Loucy (cell line): ENCODE measurements around the gene HCN2.

ENCODE experiments used
- H2AFZ ChIP-seq: fragments of 200-600 bp; sonication (generic); 2 replicates; pipeline ENCODE4 v1.6.0; 2016; ENCODE audit warnings: antibody characterized with exemption, mild to moderate bottlenecking, low read length, moderate library complexity
- H3F3A ChIP-seq: fragments of 200-600 bp; 2 replicates; pipeline ENCODE4 v1.6.0; 2016; ENCODE audit warnings: antibody characterized with exemption, low read depth, mild to moderate bottlenecking
- H3K27me3 ChIP-seq: fragments of 200-600 bp; sonication (generic); 2 replicates; pipeline ENCODE4 v1.6.1; 2014; ENCODE audit warnings: low read length, mild to moderate bottlenecking; ENCODE audit not compliant: insufficient read depth, poor library complexity, severe bottlenecking
- H3K36me3 ChIP-seq: fragments of 200-600 bp; sonication (generic); 2 replicates; pipeline ENCODE4 v1.6.1; 2016; ENCODE audit warnings: low read length; ENCODE audit not compliant: insufficient read depth
- H3K4me1 ChIP-seq: fragments of 200-600 bp; sonication (generic); 2 replicates; pipeline ENCODE4 v1.5.1; 2014; ENCODE audit warnings: low read length, mild to moderate bottlenecking; ENCODE audit not compliant: insufficient read depth, poor library complexity, severe bottlenecking
- H3K4me2 ChIP-seq: fragments of 200-600 bp; sonication (generic); 2 replicates; pipeline ENCODE4 v1.6.0; 2014; ENCODE audit warnings: antibody characterized with exemption, low read length, low read depth, mild to moderate bottlenecking; ENCODE audit not compliant: poor library complexity, severe bottlenecking
- H3K4me3 ChIP-seq: fragments of 200-600 bp; sonication (generic); 2 replicates; pipeline ENCODE4 v1.5.1; 2014; ENCODE audit warnings: low read length, mild to moderate bottlenecking, mixed read lengths; ENCODE audit not compliant: poor library complexity, severe bottlenecking
- H3K79me2 ChIP-seq: fragments of 200-600 bp; sonication (generic); 2 replicates; pipeline ENCODE4 v1.6.1; 2014; ENCODE audit warnings: low read length; ENCODE audit not compliant: insufficient read depth
- H3K9ac ChIP-seq: fragments of 200-600 bp; sonication (generic); 2 replicates; pipeline ENCODE4 v1.6.0; 2014; ENCODE audit warnings: mild to moderate bottlenecking, low read depth, low read length, moderate library complexity; ENCODE audit not compliant: poor library complexity, severe bottlenecking
- H3K9me2 ChIP-seq: fragments of 200-600 bp; sonication (generic); replicated peaks from 2 replicates; pipeline ENCODE4 v1.6.1; 2016; ENCODE audit warnings: low read depth, low read length, mixed read lengths
- H3K9me3 ChIP-seq: fragments of 200-600 bp; sonication (generic); 2 replicates; pipeline ENCODE4 v1.6.1; 2014; ENCODE audit warnings: mild to moderate bottlenecking, antibody characterized with exemption, low read length, low read depth; ENCODE audit not compliant: insufficient read depth
- H4K20me1 ChIP-seq: fragments of 200-600 bp; sonication (generic); 2 replicates; pipeline ENCODE4 v1.6.0; 2014; ENCODE audit warnings: antibody characterized with exemption, low read length, mild to moderate bottlenecking; ENCODE audit not compliant: insufficient read depth, poor library complexity, severe bottlenecking
- CTCF ChIP-seq: fragments of 200-600 bp; sonication (generic); conservative IDR thresholded peaks from 2 replicates; pipeline ENCODE4 v1.5.1; 2014; ENCODE audit warnings: mild to moderate bottlenecking, antibody characterized with exemption, low read length
- EZH2phosphoT487 ChIP-seq: fragments of 200-600 bp; IDR thresholded peaks from 2 replicates; pipeline ENCODE4 v1.6.1; 2018; ENCODE audit warnings: antibody characterized with exemption, mild to moderate bottlenecking, moderate library complexity, borderline replicate concordance

Gene HCN2

DNA sequence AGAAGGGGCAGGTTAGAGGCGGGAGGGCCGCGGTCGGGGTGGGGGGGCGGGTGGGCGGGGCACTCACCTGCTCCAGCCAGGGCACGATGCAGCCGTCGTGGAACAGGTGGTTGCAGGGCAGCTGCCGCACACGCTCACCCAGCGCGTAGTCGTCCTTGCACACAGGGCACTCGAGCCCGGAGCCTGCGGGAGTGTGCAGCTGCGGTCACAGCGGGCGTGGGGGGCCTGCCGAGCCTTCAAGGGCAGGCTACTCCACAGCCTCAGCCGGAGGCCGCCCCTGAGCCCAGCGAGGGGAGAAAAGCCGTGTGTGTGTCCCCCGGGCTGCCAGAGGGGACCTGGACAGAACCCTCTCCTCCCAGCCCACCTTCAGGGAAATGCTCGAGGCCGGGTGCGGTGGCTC, 58.6 kb downstream of the HCN2 start:
- Histone ChIP-seq H3K79me2 (peaks cover 16% of the 10 kb centered on the region), H3K36me3 (peaks cover 63% of the 10 kb centered on the region; the same call in 1 of the 2 replicates), H3K9me3 (no peaks in the 10 kb centered on the region), H2AFZ (no peak overlapping the region), H3K4me3 (no peak overlapping the region), H4K20me1 (peaks cover 24% of the 10 kb centered on the region), H3K9ac (no peak overlapping the region), H3K27me3 (no peaks in the 10 kb centered on the region), H3F3A (no peaks in the 10 kb centered on the region), H3K4me1 (no peaks in the 10 kb centered on the region), H3K9me2 (no peaks in the 10 kb centered on the region), H3K4me2 (no peak overlapping the region)
- no peak for TF ChIP-seq CTCF
- TF ChIP-seq EZH2phosphoT487, result no peak

- Histone ChIP-seq H3F3A (no peaks in the 10 kb centered on the region), H3K79me2 (peaks cover 25% of the 10 kb centered on the region), H3K36me3 (peaks cover 72% of the 10 kb centered on the region; the same call in 1 of the 2 replicates), H3K4me2 (no peak overlapping the region), H3K4me3 (no peak overlapping the region), H3K27me3 (no peaks in the 10 kb centered on the region), H4K20me1 (peaks cover 32% of the 10 kb centered on the region), H2AFZ (no peak overlapping the region), H3K9me3 (no peaks in the 10 kb centered on the region), H3K9me2 (no peaks in the 10 kb centered on the region), H3K9ac (no peak overlapping the region), H3K4me1 (no peaks in the 10 kb centered on the region)
- TF ChIP-seq EZH2phosphoT487, result no peak
- no peak for TF ChIP-seq CTCF
These were observed 59.5 kb downstream of the HCN2 start for GRCh38 chr19:648904-649801.

GRCh38 chr19:650121-650520, 60.4 kb downstream of the HCN2 start:
- Histone ChIP-seq H3K9me3 (no peaks in the 10 kb centered on the region), H3K36me3 (peaks cover 72% of the 10 kb centered on the region; the same call in 1 of the 2 replicates), H3K4me3 (no peak overlapping the region), H3K4me2 (no peak overlapping the region), H4K20me1 (peaks cover 39% of the 10 kb centered on the region), H3K27me3 (no peaks in the 10 kb centered on the region), H3K79me2 (peaks cover 34% of the 10 kb centered on the region), H3K4me1 (no peaks in the 10 kb centered on the region), H2AFZ (no peak overlapping the region), H3K9me2 (no peaks in the 10 kb centered on the region), H3K9ac (no peak overlapping the region), H3F3A (no peaks in the 10 kb centered on the region)
- TF ChIP-seq EZH2phosphoT487, result no peak
- no peak for TF ChIP-seq CTCF
